Esophagus squamous epithelium (tissue), 5 donors: ENCODE measurements around the gene ALDH4A1. TPM values are rescaled to one million over a fixed set of nuclear protein-coding genes. Genes with fewer than 3 reads are reported as not detected.

Experiments
- DNase-seq: peaks from one replicate; lab custom pipeline; 2025; lab: John Stamatoyannopoulos, UW
- H3K27ac ChIP-seq, 4 donors: fragments of 200-600 bp; sonication (generic); one replicate each; pipeline ENCODE4 v1.5.1; 2016 to 2019; ENCODE audit warnings: mild to moderate bottlenecking in 1 of 4
- H3K27me3 ChIP-seq, 4 donors: fragments of 200-600 bp; sonication (generic); 1 replicate in 3 of 4; 2 replicates in 1 of 4; pipeline versions ENCODE4 v1.5.1 to v1.6.0; 2017 to 2021; ENCODE audit warnings: antibody characterized with exemption in 1 of 4
- H3K36me3 ChIP-seq, 3 donors: fragments of 200-600 bp; sonication (generic); one replicate each; pipeline ENCODE4 v1.5.1; 2016 to 2019
- H3K4me1 ChIP-seq, 3 donors: fragments of 200-600 bp; sonication (generic); one replicate each; pipeline ENCODE4 v1.5.1; 2017 to 2019
- H3K4me3 ChIP-seq, 4 donors: fragments of 200-600 bp; sonication (generic); 1 replicate in 3 of 4; 2 replicates in 1 of 4; pipeline ENCODE4 v1.5.1; 2016 to 2019; ENCODE audit warnings: mild to moderate bottlenecking in 2 of 4, moderate library complexity in 1 of 4
- H3K9me3 ChIP-seq, 3 donors: fragments of 200-600 bp; sonication (generic); one replicate each; pipeline ENCODE4 v1.5.1; 2016 to 2019
- POLR2A ChIP-seq, 4 donors: fragments of 450-650 bp; IDR thresholded peaks; one replicate each; pipeline ENCODE4 v1.6.1; 2017; ENCODE audit warnings: antibody characterized with exemption in 4 of 4, mild to moderate bottlenecking in 4 of 4, moderate library complexity in 3 of 4
- whole genome bisulfite sequencing, 2 donors: methylation state at CpG; one replicate each; pipeline ENCODE4 v1.1.5; 2018; 5-methylcytosine and 5-hydroxymethylcytosine counted together
- intact Hi-C: fragments of 100-400 bp; cut with DNase I; formaldehyde crosslinking; loops from one replicate; pipeline ENCODE4 v1.15.0; 2022
- total RNA-seq, 4 donors: library from RNA; depleted of rRNA; stranded (reverse); fragments of >200 nt; gene quantifications; one replicate each; pipeline ENCODE4 v1.1.0, GENCODE V29; 2016
- TF ChIP-seq, protein P1 (sequence below), 6 experiments: fragments of 450-650 bp in 4 of 6; fragments of 200-600 bp in 2 of 6; sonication (generic) in 2 of 6; IDR thresholded peaks; one replicate each; pipeline ENCODE4 v1.5.1; 2016 to 2019; ENCODE audit warnings: antibody characterized with exemption in 6 of 6, mild to moderate bottlenecking in 4 of 6, moderate library complexity in 4 of 6
- donor health status: DM: yes; HTN: yes; CAD: no.

The ALDH4A1 gene
- total RNA-seq, 4 donors from 2014 or later, result 36.7 to 59.1 (median 50.3) TPM

- H3K36me3 ChIP-seq, result peaks cover 0 to 42% (median 0%) of the 10 kb centered on the region in 3 donors
- TF ChIP-seq, protein P1, sequence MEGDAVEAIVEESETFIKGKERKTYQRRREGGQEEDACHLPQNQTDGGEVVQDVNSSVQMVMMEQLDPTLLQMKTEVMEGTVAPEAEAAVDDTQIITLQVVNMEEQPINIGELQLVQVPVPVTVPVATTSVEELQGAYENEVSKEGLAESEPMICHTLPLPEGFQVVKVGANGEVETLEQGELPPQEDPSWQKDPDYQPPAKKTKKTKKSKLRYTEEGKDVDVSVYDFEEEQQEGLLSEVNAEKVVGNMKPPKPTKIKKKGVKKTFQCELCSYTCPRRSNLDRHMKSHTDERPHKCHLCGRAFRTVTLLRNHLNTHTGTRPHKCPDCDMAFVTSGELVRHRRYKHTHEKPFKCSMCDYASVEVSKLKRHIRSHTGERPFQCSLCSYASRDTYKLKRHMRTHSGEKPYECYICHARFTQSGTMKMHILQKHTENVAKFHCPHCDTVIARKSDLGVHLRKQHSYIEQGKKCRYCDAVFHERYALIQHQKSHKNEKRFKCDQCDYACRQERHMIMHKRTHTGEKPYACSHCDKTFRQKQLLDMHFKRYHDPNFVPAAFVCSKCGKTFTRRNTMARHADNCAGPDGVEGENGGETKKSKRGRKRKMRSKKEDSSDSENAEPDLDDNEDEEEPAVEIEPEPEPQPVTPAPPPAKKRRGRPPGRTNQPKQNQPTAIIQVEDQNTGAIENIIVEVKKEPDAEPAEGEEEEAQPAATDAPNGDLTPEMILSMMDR (IDR thresholded peaks at IDR 0.05), result no peak
- no peak overlapping the region for H3K4me3 ChIP-seq
- H3K4me1 ChIP-seq, result peaks cover 0 to 4% (median 0%) of the 10 kb centered on the region in 3 donors
- H3K27me3 ChIP-seq, result peaks cover 0 to 31% (median 0%) of the 10 kb centered on the region in 4 donors
- H3K27ac ChIP-seq, result no peak overlapping the region
- DNase-seq, result no peak
- 57 to 68% methylated on average over 7 to 8 of the region's 9 CpGs for WGBS, 2 donors
- no peaks in the 10 kb centered on the region for H3K9me3 ChIP-seq
- intact Hi-C loops, result no loop called here
These were observed 32.3 kb downstream of the ALDH4A1 start for GRCh38 chr1:18869847-18870594.

- intact Hi-C loops, result no loop called here
- 56 to 60% methylated on average over 3 to 8 of the region's 12 CpGs for WGBS, 2 donors
- DNase-seq, result no peak
- Histone ChIP-seq H3K4me1 (no peaks in the 10 kb centered on the region), H3K27ac (no peak overlapping the region), H3K27me3 (peaks cover 0 to 36% (median 0%) of the 10 kb centered on the region in 4 donors), H3K9me3 (no peaks in the 10 kb centered on the region), H3K36me3 (peaks cover 0 to 31% (median 0%) of the 10 kb centered on the region in 3 donors), H3K4me3 (no peak overlapping the region)
- TF ChIP-seq, protein P1 (IDR thresholded peaks at IDR 0.05), result no peak
- TF ChIP-seq POLR2A (IDR thresholded peaks at IDR 0.05), result no peak
These were observed 33.4 kb downstream of the ALDH4A1 start for GRCh38 chr1:18868801-18869424.

- DNase-seq, result no peak
- Histone ChIP-seq H3K4me3 (no peak overlapping the region), H3K27me3 (peaks cover 0 to 36% (median 0%) of the 10 kb centered on the region in 4 donors), H3K9me3 (no peaks in the 10 kb centered on the region), H3K36me3 (peaks cover 0 to 26% (median 0%) of the 10 kb centered on the region in 3 donors), H3K27ac (no peak overlapping the region), H3K4me1 (no peaks in the 10 kb centered on the region)
- intact Hi-C loops, result no loop called here
- TF ChIP-seq, protein P1 (IDR thresholded peaks at IDR 0.05), result no peak
- no peak for TF ChIP-seq POLR2A (IDR thresholded peaks at IDR 0.05)
- 64 to 72% methylated on average over 3 to 5 of the region's 5 CpGs for WGBS, 2 donors
These were observed 34.0 kb downstream of the ALDH4A1 start for GRCh38 chr1:18868354-18868753.

- H3K4me3 ChIP-seq, result no peak overlapping the region
- H3K9me3 ChIP-seq, result no peaks in the 10 kb centered on the region
- no peak overlapping the region for H3K27ac ChIP-seq
- H3K4me1 ChIP-seq, result no peaks in the 10 kb centered on the region
- peaks cover 0 to 36% (median 0%) of the 10 kb centered on the region in 4 donors for H3K27me3 ChIP-seq
- DNase-seq, result no peak
- peaks cover 0 to 11% (median 0%) of the 10 kb centered on the region in 3 donors for H3K36me3 ChIP-seq
- intact Hi-C loops, result no loop called here
- TF ChIP-seq POLR2A (IDR thresholded peaks at IDR 0.05), result no peak
- TF ChIP-seq, protein P1 (IDR thresholded peaks at IDR 0.05), result no peak
- 67 to 88% methylated on average over 3 of the region's 3 CpGs for WGBS, 2 donors
These were observed 35.5 kb downstream of the ALDH4A1 start for GRCh38 chr1:18866846-18867245.

- intact Hi-C loops, result no loop called here
- Histone ChIP-seq H3K9me3 (no peaks in the 10 kb centered on the region), H3K36me3 (peaks cover 0 to 5% (median 0%) of the 10 kb centered on the region in 3 donors), H3K27ac (no peak overlapping the region), H3K27me3 (peaks cover 0 to 36% (median 0%) of the 10 kb centered on the region in 4 donors), H3K4me1 (no peaks in the 10 kb centered on the region), H3K4me3 (no peak overlapping the region)
- DNase-seq, result no peak
- TF ChIP-seq POLR2A (IDR thresholded peaks at IDR 0.05), result no peak
- TF ChIP-seq, protein P1 (IDR thresholded peaks at IDR 0.05), result no peak
- WGBS, 2 donors, result 77 to 82% methylated on average over 6 of the region's 6 CpGs
These were observed 36.0 kb downstream of the ALDH4A1 start for GRCh38 chr1:18866314-18866713.
